ENCODE results near the gene PTPMT1.

DNA sequence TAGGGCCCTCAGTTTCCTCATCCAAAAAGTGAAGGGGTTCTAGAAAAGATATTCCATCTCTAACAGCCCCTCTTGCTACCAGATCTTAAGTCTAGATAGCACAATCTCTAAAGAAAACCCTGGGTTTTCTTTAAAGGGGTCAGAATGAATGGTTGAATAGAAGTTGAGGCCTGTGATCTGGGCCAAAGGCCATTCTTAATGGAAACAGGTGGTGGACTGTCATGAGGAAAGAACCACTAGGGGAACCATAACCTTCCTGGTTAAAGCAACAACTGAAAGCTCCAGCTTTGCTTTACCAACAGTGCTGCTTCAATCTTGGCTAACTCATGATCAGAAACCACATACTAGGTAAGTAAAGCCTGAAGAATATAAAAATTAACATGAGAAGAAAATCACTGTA lies 14.3 kb upstream of the PTPMT1 start:
- TF ChIP-seq, protein P1, sequence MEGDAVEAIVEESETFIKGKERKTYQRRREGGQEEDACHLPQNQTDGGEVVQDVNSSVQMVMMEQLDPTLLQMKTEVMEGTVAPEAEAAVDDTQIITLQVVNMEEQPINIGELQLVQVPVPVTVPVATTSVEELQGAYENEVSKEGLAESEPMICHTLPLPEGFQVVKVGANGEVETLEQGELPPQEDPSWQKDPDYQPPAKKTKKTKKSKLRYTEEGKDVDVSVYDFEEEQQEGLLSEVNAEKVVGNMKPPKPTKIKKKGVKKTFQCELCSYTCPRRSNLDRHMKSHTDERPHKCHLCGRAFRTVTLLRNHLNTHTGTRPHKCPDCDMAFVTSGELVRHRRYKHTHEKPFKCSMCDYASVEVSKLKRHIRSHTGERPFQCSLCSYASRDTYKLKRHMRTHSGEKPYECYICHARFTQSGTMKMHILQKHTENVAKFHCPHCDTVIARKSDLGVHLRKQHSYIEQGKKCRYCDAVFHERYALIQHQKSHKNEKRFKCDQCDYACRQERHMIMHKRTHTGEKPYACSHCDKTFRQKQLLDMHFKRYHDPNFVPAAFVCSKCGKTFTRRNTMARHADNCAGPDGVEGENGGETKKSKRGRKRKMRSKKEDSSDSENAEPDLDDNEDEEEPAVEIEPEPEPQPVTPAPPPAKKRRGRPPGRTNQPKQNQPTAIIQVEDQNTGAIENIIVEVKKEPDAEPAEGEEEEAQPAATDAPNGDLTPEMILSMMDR (IDR thresholded peaks at IDR 0.05; ENCODE audit: insufficient read depth, low read length, poor library complexity, severe bottlenecking), result no peak
- no peak for TF ChIP-seq EZH2phosphoT487 (conservative IDR thresholded peaks at IDR 0.05; ENCODE audit: low read length)
